Lower leg skin (tissue), 3 donors: Measurements from ENCODE around the gene UMODL1.

Source experiments
- POLR2A ChIP-seq, 2 donors: fragments of 450-650 bp; IDR thresholded peaks; one replicate each; pipeline ENCODE4 v1.6.1; 2016 to 2017; ENCODE audit warnings: antibody characterized with exemption in 2 of 2, mild to moderate bottlenecking in 1 of 2, moderate library complexity in 1 of 2
- TF ChIP-seq, protein P1 (sequence below), 3 donors: fragments of 450-650 bp; IDR thresholded peaks; one replicate each; pipeline ENCODE4 v1.5.1; 2016; ENCODE audit warnings: antibody characterized with exemption in 3 of 3, mild to moderate bottlenecking in 3 of 3, moderate library complexity in 2 of 3

DNA sequence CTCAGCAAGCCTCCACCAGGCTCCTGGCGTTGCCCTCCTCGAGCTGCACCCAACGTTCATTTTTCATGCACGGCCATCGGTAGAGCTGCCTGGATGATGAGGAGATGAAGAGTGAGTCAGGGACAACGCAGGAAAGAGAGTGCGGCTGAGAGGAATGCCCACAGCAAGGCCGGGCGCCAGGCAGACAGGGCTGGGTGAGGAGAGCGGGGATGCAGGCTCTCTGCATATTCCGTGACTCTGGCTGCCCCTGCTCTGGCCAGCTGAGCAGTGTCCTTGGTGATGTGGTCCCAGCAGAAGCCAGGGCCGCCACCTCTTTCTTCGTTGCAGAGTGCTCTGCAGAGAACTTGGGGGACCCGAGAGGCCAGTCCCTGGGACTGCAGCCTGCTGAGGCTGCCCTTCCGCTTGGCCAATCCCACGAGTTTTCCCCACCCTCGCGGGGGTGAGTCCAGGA lies 10.8 kb downstream of the UMODL1 start:
- TF ChIP-seq, protein P1, sequence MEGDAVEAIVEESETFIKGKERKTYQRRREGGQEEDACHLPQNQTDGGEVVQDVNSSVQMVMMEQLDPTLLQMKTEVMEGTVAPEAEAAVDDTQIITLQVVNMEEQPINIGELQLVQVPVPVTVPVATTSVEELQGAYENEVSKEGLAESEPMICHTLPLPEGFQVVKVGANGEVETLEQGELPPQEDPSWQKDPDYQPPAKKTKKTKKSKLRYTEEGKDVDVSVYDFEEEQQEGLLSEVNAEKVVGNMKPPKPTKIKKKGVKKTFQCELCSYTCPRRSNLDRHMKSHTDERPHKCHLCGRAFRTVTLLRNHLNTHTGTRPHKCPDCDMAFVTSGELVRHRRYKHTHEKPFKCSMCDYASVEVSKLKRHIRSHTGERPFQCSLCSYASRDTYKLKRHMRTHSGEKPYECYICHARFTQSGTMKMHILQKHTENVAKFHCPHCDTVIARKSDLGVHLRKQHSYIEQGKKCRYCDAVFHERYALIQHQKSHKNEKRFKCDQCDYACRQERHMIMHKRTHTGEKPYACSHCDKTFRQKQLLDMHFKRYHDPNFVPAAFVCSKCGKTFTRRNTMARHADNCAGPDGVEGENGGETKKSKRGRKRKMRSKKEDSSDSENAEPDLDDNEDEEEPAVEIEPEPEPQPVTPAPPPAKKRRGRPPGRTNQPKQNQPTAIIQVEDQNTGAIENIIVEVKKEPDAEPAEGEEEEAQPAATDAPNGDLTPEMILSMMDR (IDR thresholded peaks at IDR 0.05) = no peak
- no peak for TF ChIP-seq POLR2A (IDR thresholded peaks at IDR 0.05)
